GM12878 (cell line): Measurements from ENCODE around the gene CKS1B. TPM values are rescaled to one million over a fixed set of nuclear protein-coding genes. Genes with fewer than 3 reads are reported as not detected.

ENCODE experiments used
- ATAC-seq: fragments of 200-7000 bp; cut with Tn5 transposase; 3 replicates; pipeline ENCODE4 v1.9.1; 2020; ENCODE audit warnings: mild to moderate bottlenecking, moderate library complexity
- BruUV-seq: library from RNA; stranded (reverse); fragments of 400-500 nt; replicated peaks from 2 replicates; lab custom pipeline; 2021; lab: Mats Ljungman, UMichigan
- CTCF ChIA-PET: fragments of 300-600 bp; sonication (Branson Sonifier 250); formaldehyde crosslinking; extraction: SDS; loops from one replicate; lab custom pipeline; 2021; ENCODE audit warnings: inconsistent platforms; lab: Yijun Ruan, JAX
- POLR2A ChIA-PET: fragments of 350-600 bp; formaldehyde crosslinking; extraction: SDS; loops from one replicate; lab custom pipeline; 2021; ENCODE audit warnings: inconsistent platforms; lab: Charles Lee
- RAD21 ChIA-PET: fragments of 300-600 bp; sonication (Branson Sonifier 250); formaldehyde crosslinking; loops from one replicate; lab custom pipeline; 2023; ENCODE audit warnings: antibody characterized with exemption; ENCODE audit not compliant: unreplicated experiment; lab: Charles Lee
- SMC1A ChIA-PET: fragments of 300-600 bp; sonication (Branson Sonifier 250); formaldehyde crosslinking; loops from one replicate; lab custom pipeline; 2023; ENCODE audit not compliant: unreplicated experiment, uncharacterized antibody; lab: Charles Lee
- DNase-seq: peaks from one replicate; pipeline ENCODE4 v3.0.0-alpha.2; 2011; ENCODE audit warnings: low read depth, low spot score
- FAIRE-seq: peaks from 3 replicates; lab custom pipeline; 2011; peaks lifted over from hg19 to GRCh38; lab: Jason Lieb, UNC
- H2AFZ ChIP-seq: 2 replicates; pipeline ENCODE4 v1.6.0; 2011; ENCODE audit warnings: low read depth, low read length, control low read depth; ENCODE audit not compliant: control insufficient read depth
- H3K27ac ChIP-seq: 2 replicates; pipeline ENCODE4 v1.5.1; 2011; ENCODE audit warnings: control low read depth; ENCODE audit not compliant: control insufficient read depth, insufficient read depth
- H3K27me3 ChIP-seq, 2 experiments: replicated peaks in 1 of 2; 2 replicates each; pipeline versions ENCODE4 v1.6.0 to v1.6.1; 2011; ENCODE audit warnings: low read length in 1 of 2; ENCODE audit not compliant: control insufficient read depth in 2 of 2, insufficient read depth in 2 of 2
- H3K36me3 ChIP-seq, 2 experiments: 2 replicates each; pipeline ENCODE4 v1.5.1; 2011; ENCODE audit warnings: low read length in 1 of 2; ENCODE audit not compliant: control insufficient read depth in 2 of 2, insufficient read depth in 2 of 2
- H3K4me1 ChIP-seq: 2 replicates; pipeline ENCODE4 v1.6.1; 2011; ENCODE audit warnings: mild to moderate bottlenecking, low read length, moderate library complexity, mixed read lengths; ENCODE audit not compliant: control insufficient read depth, insufficient read depth
- H3K4me2 ChIP-seq: 2 replicates; pipeline ENCODE4 v1.6.0; 2011; ENCODE audit warnings: control low read depth; ENCODE audit not compliant: control insufficient read depth, insufficient read depth
- H3K4me3 ChIP-seq: fragments of 200-600 bp; sonication (generic); 2 replicates; pipeline ENCODE4 v1.5.1; 2016
- H3K79me2 ChIP-seq: 2 replicates; pipeline ENCODE4 v1.6.0; 2011; ENCODE audit warnings: low read length; ENCODE audit not compliant: control insufficient read depth, insufficient read depth
- H3K9ac ChIP-seq: 2 replicates; pipeline ENCODE4 v1.8.0; 2011; ENCODE audit warnings: low read length, control low read depth, mixed read lengths; ENCODE audit not compliant: control insufficient read depth, insufficient read depth
- H3K9me3 ChIP-seq: replicated peaks from 3 replicates; pipeline ENCODE4 v1.5.1; 2011; ENCODE audit warnings: mild to moderate bottlenecking, low read length; ENCODE audit not compliant: control insufficient read depth, insufficient read depth
- H4K20me1 ChIP-seq: 2 replicates; pipeline ENCODE4 v1.6.0; 2011; ENCODE audit not compliant: control insufficient read depth, insufficient read depth
- BACH1 ChIP-seq: fragments of 450-650 bp; IDR thresholded peaks from 2 replicates; pipeline ENCODE4 v1.6.1; 2017; ENCODE audit warnings: mild to moderate bottlenecking, borderline replicate concordance
- JUND ChIP-seq: IDR thresholded peaks from 2 replicates; pipeline ENCODE4 v1.6.1; 2012; ENCODE audit warnings: low read depth, mild to moderate bottlenecking, low read length, improper control_type of control experiment, moderate library complexity
- MYC ChIP-seq: IDR thresholded peaks from 2 replicates; pipeline ENCODE4 v1.6.1; 2011; ENCODE audit warnings: mild to moderate bottlenecking, low read length, moderate library complexity, inconsistent platforms; ENCODE audit not compliant: insufficient read depth, insufficient replicate concordance, insufficient read length, severe bottlenecking
- PBX3 ChIP-seq: IDR thresholded peaks from 2 replicates; pipeline ENCODE4 v1.6.1; 2011; ENCODE audit warnings: mild to moderate bottlenecking, low read depth, low read length, moderate library complexity; ENCODE audit not compliant: insufficient replicate concordance
- RELA ChIP-seq: fragments of 450-650 bp; IDR thresholded peaks from 2 replicates; pipeline ENCODE4 v1.8.0; 2014; ENCODE audit warnings: borderline replicate concordance; ENCODE audit not compliant: partially characterized antibody
- RFX5 ChIP-seq: IDR thresholded peaks from 2 replicates; pipeline ENCODE4 v1.6.1; 2011; ENCODE audit warnings: low read depth, low read length, improper control_type of control experiment
- USF1 ChIP-seq: IDR thresholded peaks from 2 replicates; pipeline ENCODE4 v1.6.1; 2011; ENCODE audit warnings: borderline replicate concordance, low read depth, mild to moderate bottlenecking, moderate library complexity, mixed read lengths, low read length; ENCODE audit not compliant: insufficient read depth; ENCODE audit errors: extremely low read length
- ZSCAN29 ChIP-seq: fragments of 450-650 bp; IDR thresholded peaks from 2 replicates; pipeline ENCODE4 v1.6.1; 2017; ENCODE audit warnings: mild to moderate bottlenecking, moderate library complexity
- WGBS: methylation state at CpG from one replicate; pipeline ENCODE4 v1.1.6; 2016; ENCODE audit warnings: low lambda C conversion rate; ENCODE audit not compliant: insufficient replicate concordance, insufficient coverage; ENCODE audit errors: missing lambda C conversion rate; 5-methylcytosine and 5-hydroxymethylcytosine counted together
- in situ Hi-C: fragments of 300-500 bp; cut with MboI; formaldehyde crosslinking; loops from 9 replicates; pipeline ENCODE4 v1.14.3; 2018; ENCODE audit warnings: mixed read lengths
- intact Hi-C: fragments of 100-400 bp; cut with micrococcal nuclease; formaldehyde crosslinking; loops from one replicate; pipeline ENCODE4 v1.14.2; 2022; ENCODE audit not compliant: unreplicated experiment
- polyA plus RNA-seq, 11 experiments: library from polyadenylated mRNA; depleted of rRNA in 4 of 11; unstranded in 6 of 11; stranded (reverse) in 5 of 11; fragments of >200 nt; fragmentation: Nextera tagmentation in 4 of 11; fragmentation: Illumina TruSeq in 1 of 11; extraction: Ambion mirVana in 4 of 11; extraction: Trizol in 1 of 11; gene quantifications; 1 replicate in 1 of 11; 2 replicates in 10 of 11; pipeline versions ENCODE4 v1.2.1 to v1.2.3, GENCODE V29; 2011 to 2016; ENCODE audit warnings: inconsistent platforms in 2 of 11, missing spikeins in 2 of 11, low read depth in 1 of 11
- total RNA-seq, 4 experiments: library from RNA; depleted of rRNA in 3 of 4; stranded (reverse); fragments of >200 nt in 3 of 4; fragmentation: Illumina TruSeq in 1 of 4; extraction: Trizol in 1 of 4; gene quantifications; 2 replicates each; pipeline versions ENCODE4 v1.2.1 to v1.2.3, GENCODE V29; 2013 to 2021
- TF ChIP-seq, protein P1 (sequence below): IDR thresholded peaks from 2 replicates; pipeline ENCODE4 v1.6.1; 2011; ENCODE audit warnings: low read depth, low read length, improper control_type of control experiment, borderline replicate concordance
- TF ChIP-seq, protein P2 (sequence below): fragments of 450-650 bp; IDR thresholded peaks from 2 replicates; pipeline ENCODE4 v1.6.1; 2016; ENCODE audit warnings: mild to moderate bottlenecking
- TF ChIP-seq, protein P3 (sequence below): fragments of 450-650 bp; formaldehyde crosslinking; IDR thresholded peaks from 2 replicates; pipeline ENCODE4 v1.4.0; 2022; ENCODE audit warnings: mild to moderate bottlenecking, moderate library complexity

Gene CKS1B
- total and polyA plus RNA-seq, 10 of the 15 experiments (the other 5 are each of a cell fraction or from before 2014, with no cell fraction given) = 125 to 608 (median 364) TPM

- FAIRE-seq (no peak), ATAC-seq (peak; percentile 2; the same call in 1 of the 3 replicates), DNase-seq (no peak)
- Histone ChIP-seq H4K20me1 (no peaks in the 10 kb centered on the region), H3K4me2 (peak overlapping the region; percentile 97), H3K9me3 (no peaks in the 10 kb centered on the region), H3K9ac (peak overlapping the region; percentile 97), H3K27ac (peak overlapping the region; percentile 100), H3K27me3 (no peaks in the 10 kb centered on the region), H3K4me3 (peak overlapping the region; percentile 87), H2AFZ (peak overlapping the region; percentile 100), H3K79me2 (peaks cover 55% of the 10 kb centered on the region), H3K36me3 (peaks cover 0 to 3% of the 10 kb centered on the region in 2 experiments; a peak in 1 of 4 replicates), H3K4me1 (peaks cover 31% of the 10 kb centered on the region)
- CTCF ChIA-PET = interaction anchor here (0.6 to 3.5 kb wide), 27 partner anchors 15 to 601 kb away, joined by 3 to 20 read pairs (median 5); partner anchors contain the start of genes ADAM15, FLAD1, KRTCAP2 and PBXIP1
- TSS peak; percentile 52 for BruUV-seq
- SMC1A ChIA-PET = interaction anchor here (0.8 to 3.2 kb wide), 14 partner anchors 10 to 264 kb away, joined by 3 to 14 read pairs (median 4); partner anchors contain the start of genes KCNN3 and PBXIP1
- intact Hi-C loops (loop anchor here (2.0 kb wide), 2 partner anchors 25 to 65 kb away; partner anchors contain the start of gene PYGO2), in situ Hi-C loops (no loop called here)
- POLR2A ChIA-PET = interaction anchor here (0.6 to 2.9 kb wide), 26 partner anchors 9 to 943 kb away, joined by 3 to 19 read pairs (median 5); partner anchors contain the start of genes ADAR, CKS1B, FLAD1 and KCNN3
- RAD21 ChIA-PET = interaction anchor here (0.6 to 2.6 kb wide), 22 partner anchors 9 to 1043 kb away, joined by 3 to 12 read pairs (median 4); partner anchors contain the start of genes ARHGEF2, CKS1B, KCNN3 and PBXIP1
- 2% methylated on average over 27 of the region's 27 CpGs for WGBS
- TF ChIP-seq RELA (no peak), ZSCAN29 (peak; percentile 51; the same call in 1 of the 2 replicates), USF1 (peak; percentile 92), JUND (no peak), PBX3 (no peak), MYC (no peak), RFX5 (no peak), BACH1 (no peak)
- TF ChIP-seq, protein P1, sequence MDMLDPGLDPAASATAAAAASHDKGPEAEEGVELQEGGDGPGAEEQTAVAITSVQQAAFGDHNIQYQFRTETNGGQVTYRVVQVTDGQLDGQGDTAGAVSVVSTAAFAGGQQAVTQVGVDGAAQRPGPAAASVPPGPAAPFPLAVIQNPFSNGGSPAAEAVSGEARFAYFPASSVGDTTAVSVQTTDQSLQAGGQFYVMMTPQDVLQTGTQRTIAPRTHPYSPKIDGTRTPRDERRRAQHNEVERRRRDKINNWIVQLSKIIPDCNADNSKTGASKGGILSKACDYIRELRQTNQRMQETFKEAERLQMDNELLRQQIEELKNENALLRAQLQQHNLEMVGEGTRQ = peak; percentile 76
- TF ChIP-seq, protein P2, sequence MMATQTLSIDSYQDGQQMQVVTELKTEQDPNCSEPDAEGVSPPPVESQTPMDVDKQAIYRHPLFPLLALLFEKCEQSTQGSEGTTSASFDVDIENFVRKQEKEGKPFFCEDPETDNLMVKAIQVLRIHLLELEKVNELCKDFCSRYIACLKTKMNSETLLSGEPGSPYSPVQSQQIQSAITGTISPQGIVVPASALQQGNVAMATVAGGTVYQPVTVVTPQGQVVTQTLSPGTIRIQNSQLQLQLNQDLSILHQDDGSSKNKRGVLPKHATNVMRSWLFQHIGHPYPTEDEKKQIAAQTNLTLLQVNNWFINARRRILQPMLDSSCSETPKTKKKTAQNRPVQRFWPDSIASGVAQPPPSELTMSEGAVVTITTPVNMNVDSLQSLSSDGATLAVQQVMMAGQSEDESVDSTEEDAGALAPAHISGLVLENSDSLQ = no peak
- TF ChIP-seq, protein P3, sequence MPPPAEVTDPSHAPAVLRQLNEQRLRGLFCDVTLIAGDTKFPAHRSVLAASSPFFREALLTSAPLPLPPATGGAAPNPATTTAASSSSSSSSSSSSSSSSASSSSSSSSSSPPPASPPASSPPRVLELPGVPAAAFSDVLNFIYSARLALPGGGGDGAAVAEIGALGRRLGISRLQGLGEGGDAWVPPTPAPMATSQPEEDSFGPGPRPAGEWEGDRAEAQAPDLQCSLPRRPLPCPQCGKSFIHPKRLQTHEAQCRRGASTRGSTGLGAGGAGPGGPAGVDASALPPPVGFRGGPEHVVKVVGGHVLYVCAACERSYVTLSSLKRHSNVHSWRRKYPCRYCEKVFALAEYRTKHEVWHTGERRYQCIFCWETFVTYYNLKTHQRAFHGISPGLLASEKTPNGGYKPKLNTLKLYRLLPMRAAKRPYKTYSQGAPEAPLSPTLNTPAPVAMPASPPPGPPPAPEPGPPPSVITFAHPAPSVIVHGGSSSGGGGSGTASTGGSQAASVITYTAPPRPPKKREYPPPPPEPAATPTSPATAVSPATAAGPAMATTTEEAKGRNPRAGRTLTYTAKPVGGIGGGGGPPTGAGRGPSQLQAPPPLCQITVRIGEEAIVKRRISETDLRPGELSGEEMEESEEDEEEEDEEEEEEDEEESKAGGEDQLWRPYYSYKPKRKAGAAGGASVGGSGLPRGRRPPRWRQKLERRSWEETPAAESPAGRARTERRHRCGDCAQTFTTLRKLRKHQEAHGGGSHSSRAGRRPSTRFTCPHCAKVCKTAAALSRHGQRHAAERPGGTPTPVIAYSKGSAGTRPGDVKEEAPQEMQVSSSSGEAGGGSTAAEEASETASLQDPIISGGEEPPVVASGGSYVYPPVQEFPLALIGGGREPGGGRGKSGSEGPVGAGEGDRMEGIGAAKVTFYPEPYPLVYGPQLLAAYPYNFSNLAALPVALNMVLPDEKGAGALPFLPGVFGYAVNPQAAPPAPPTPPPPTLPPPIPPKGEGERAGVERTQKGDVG = 0 out of 2 replicates have a peak, but pooled peaks have one; percentile 54
These were observed 38.5 kb upstream of the CKS1B start for GRCh38 chr1:154935749-154936554.
